Measurements from ENCODE around the gene INTS4. TPM values are rescaled to one million over a fixed set of nuclear protein-coding genes. Genes with fewer than 3 reads are reported as not detected.

INTS4 gene
- total RNA-seq, 4 donors from 2014 or later: 10.0 to 13.8 (median 11.9) TPM

GRCh38 chr11:78011301-78011700 is 16.8 kb upstream of the INTS4 start:
- intact Hi-C loops (cut with DNase I; ENCODE audit: low total_unique reads): no loop called here
- H3K27me3 ChIP-seq: no peaks in the 10 kb centered on the region
- no peaks in the 10 kb centered on the region for H3K36me3 ChIP-seq
- DNase-seq: no peak
- no peak for ATAC-seq
- no peaks in the 10 kb centered on the region for H3K9me3 ChIP-seq
- H3K4me3 ChIP-seq: no peak overlapping the region
- no peak for TF ChIP-seq POLR2A (IDR thresholded peaks at IDR 0.05)
- no peak for TF ChIP-seq CTCF (IDR thresholded peaks at IDR 0.05 in 4 of 5, conservative IDR thresholded peaks at IDR 0.05 in 1 of 5)
- in situ Hi-C loops (cut with MboI; ENCODE audit: low sequenced_read_pairs in 4 of 4): no loop called here
- H3K4me1 ChIP-seq: no peaks in the 10 kb centered on the region
- no peak overlapping the region for H3K27ac ChIP-seq

- H3K27me3 ChIP-seq: no peaks in the 10 kb centered on the region
- H3K36me3 ChIP-seq: no peaks in the 10 kb centered on the region
- H3K4me1 ChIP-seq: no peaks in the 10 kb centered on the region
- ATAC-seq (no peak), DNase-seq (no peak)
- no peak overlapping the region for H3K27ac ChIP-seq
- H3K4me3 ChIP-seq: no peak overlapping the region
- H3K9me3 ChIP-seq: no peaks in the 10 kb centered on the region
- intact Hi-C loops (cut with DNase I; ENCODE audit: low total_unique reads): no loop called here
- in situ Hi-C loops (cut with MboI; ENCODE audit: low sequenced_read_pairs in 4 of 4): no loop called here
- TF ChIP-seq CTCF (IDR thresholded peaks at IDR 0.05 in 4 of 5, conservative IDR thresholded peaks at IDR 0.05 in 1 of 5) (no peak), POLR2A (IDR thresholded peaks at IDR 0.05) (no peak)
Observed at GRCh38 chr11:78010755-78011154, 16.3 kb upstream of the INTS4 start.

- Histone ChIP-seq H3K4me3 (no peak overlapping the region), H3K9me3 (no peaks in the 10 kb centered on the region), H3K27ac (no peak overlapping the region), H3K27me3 (no peaks in the 10 kb centered on the region), H3K36me3 (no peaks in the 10 kb centered on the region), H3K4me1 (no peaks in the 10 kb centered on the region)
- intact Hi-C loops (cut with DNase I; ENCODE audit: low total_unique reads): no loop called here
- ATAC-seq: no peak
- no peak for DNase-seq
- in situ Hi-C loops (cut with MboI; ENCODE audit: low sequenced_read_pairs in 4 of 4): no loop called here
- no peak for TF ChIP-seq CTCF (IDR thresholded peaks at IDR 0.05 in 4 of 5, conservative IDR thresholded peaks at IDR 0.05 in 1 of 5)
- TF ChIP-seq POLR2A (IDR thresholded peaks at IDR 0.05): no peak
Observed at GRCh38 chr11:78010304-78010703, 15.8 kb upstream of the INTS4 start.

- intact Hi-C loops (cut with DNase I; ENCODE audit: low total_unique reads): no loop called here
- no peaks in the 10 kb centered on the region for H3K36me3 ChIP-seq
- H3K4me1 ChIP-seq: no peaks in the 10 kb centered on the region
- no peak for ATAC-seq
- H3K27me3 ChIP-seq: no peaks in the 10 kb centered on the region
- in situ Hi-C loops (cut with MboI; ENCODE audit: low sequenced_read_pairs in 4 of 4): no loop called here
- TF ChIP-seq POLR2A (IDR thresholded peaks at IDR 0.05) (no peak), CTCF (IDR thresholded peaks at IDR 0.05 in 4 of 5, conservative IDR thresholded peaks at IDR 0.05 in 1 of 5) (no peak)
- no peak for DNase-seq
- no peak overlapping the region for H3K27ac ChIP-seq
- H3K9me3 ChIP-seq: no peaks in the 10 kb centered on the region
- no peak overlapping the region for H3K4me3 ChIP-seq
Observed at GRCh38 chr11:78009062-78009461, 14.6 kb upstream of the INTS4 start.

GRCh38 chr11:78000193-78000592 is 5.7 kb upstream of the INTS4 start:
- no peak overlapping the region for H3K27ac ChIP-seq
- no peaks in the 10 kb centered on the region for H3K27me3 ChIP-seq
- no peaks in the 10 kb centered on the region for H3K9me3 ChIP-seq
- in situ Hi-C loops (cut with MboI; ENCODE audit: low sequenced_read_pairs in 4 of 4): no loop called here
- H3K4me1 ChIP-seq: peaks cover 2 to 4% of the 10 kb centered on the region in 2 donors
- no peak for DNase-seq
- TF ChIP-seq CTCF (IDR thresholded peaks at IDR 0.05 in 4 of 5, conservative IDR thresholded peaks at IDR 0.05 in 1 of 5) (peak in 3 of 5 experiments; percentile 28 to 54 (median 40)), POLR2A (IDR thresholded peaks at IDR 0.05) (no peak)
- no peak for ATAC-seq
- intact Hi-C loops (cut with DNase I; ENCODE audit: low total_unique reads): no loop called here
- no peak overlapping the region for H3K4me3 ChIP-seq
- no peaks in the 10 kb centered on the region for H3K36me3 ChIP-seq

Data from gastrocnemius medialis (tissue), 4 donors.